Stimulated activated naive CD8-positive, alpha-beta T cell treated with anti-CD3 and anti-CD28 coated beads, Interleukin-15, Interleukin-2, amounts not matched to agents 100 ng/mL and 50 ng/mL, for 24 hours (primary cell): ENCODE results near the gene FFAR2.
A peak's percentile ranks its signal among the peaks of the same experiment; 100 is the strongest.

Experiments used
- H3K27ac Mint-ChIP-seq: one replicate; pipeline ENCODE4 v1.8.0; 2021; ENCODE audit warnings: mild to moderate bottlenecking, mixed read lengths
- H3K27me3 Mint-ChIP-seq: one replicate; pipeline ENCODE4 v1.8.0; 2021; ENCODE audit warnings: mixed read lengths
- H3K36me3 Mint-ChIP-seq: one replicate; pipeline ENCODE4 v1.8.0; 2021; ENCODE audit warnings: low read depth, mixed read lengths
- H3K4me1 Mint-ChIP-seq: one replicate; pipeline ENCODE4 v1.8.0; 2021; ENCODE audit warnings: low read depth, mixed read lengths
- H3K4me3 Mint-ChIP-seq: one replicate; pipeline ENCODE4 v1.8.0; 2021; ENCODE audit warnings: mild to moderate bottlenecking, mixed read lengths
- H3K9me3 Mint-ChIP-seq: one replicate; pipeline ENCODE4 v1.8.0; 2021; ENCODE audit warnings: mixed read lengths

FFAR2 gene

DNA sequence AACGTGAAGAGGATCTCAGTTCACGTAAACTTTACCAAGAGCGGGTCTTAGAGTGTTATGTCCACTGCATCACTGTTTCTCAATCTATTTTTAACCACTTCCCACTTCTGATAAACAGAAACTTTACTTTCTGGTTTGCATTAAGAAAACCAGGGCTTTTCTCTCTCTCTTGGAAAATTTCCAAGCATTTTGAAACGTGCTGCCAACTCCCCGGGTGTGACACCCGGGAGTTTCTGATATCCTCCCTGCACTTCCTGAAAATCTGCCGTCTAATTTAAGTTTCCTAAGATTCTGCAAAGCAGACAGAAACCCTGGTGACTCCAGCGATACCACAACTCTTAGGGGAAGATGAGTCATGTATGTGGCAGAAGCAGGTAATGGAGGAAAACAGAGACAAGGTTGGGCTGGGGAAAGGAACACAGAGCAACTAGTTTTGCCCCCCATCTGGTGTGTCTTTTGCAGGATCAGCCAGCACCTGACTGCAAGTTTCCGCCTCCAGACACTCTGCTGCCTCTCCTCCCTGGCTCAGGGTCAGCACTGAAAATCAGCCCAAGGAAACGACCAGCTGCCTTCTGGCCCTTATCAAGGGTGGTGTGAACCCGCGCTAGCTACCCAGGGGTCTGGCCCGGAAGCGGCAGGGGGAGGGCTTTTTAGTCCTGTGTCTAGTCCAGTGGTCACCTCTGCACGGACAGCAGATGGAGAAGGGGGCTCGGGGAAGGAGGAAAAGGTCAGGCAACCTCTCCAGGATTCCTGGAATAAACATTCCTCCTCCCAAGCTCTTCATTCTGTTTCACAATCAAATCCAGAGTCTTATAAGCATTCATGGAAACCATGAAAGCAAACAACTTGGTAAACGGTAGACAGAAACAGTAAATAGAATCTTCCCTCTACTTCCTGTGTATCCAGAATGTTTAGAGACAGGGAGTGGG lies 11.3 kb upstream of the FFAR2 start:
- peaks cover 19% of the 10 kb centered on the region for H3K27me3 Mint-ChIP-seq
- peaks cover 19% of the 10 kb centered on the region for H3K4me1 Mint-ChIP-seq
- peaks cover 7% of the 10 kb centered on the region for H3K9me3 Mint-ChIP-seq
- H3K27ac Mint-ChIP-seq, result peak overlapping the region; percentile 86
- no peaks in the 10 kb centered on the region for H3K36me3 Mint-ChIP-seq
- peak overlapping the region; percentile 69 for H3K4me3 Mint-ChIP-seq

DNA sequence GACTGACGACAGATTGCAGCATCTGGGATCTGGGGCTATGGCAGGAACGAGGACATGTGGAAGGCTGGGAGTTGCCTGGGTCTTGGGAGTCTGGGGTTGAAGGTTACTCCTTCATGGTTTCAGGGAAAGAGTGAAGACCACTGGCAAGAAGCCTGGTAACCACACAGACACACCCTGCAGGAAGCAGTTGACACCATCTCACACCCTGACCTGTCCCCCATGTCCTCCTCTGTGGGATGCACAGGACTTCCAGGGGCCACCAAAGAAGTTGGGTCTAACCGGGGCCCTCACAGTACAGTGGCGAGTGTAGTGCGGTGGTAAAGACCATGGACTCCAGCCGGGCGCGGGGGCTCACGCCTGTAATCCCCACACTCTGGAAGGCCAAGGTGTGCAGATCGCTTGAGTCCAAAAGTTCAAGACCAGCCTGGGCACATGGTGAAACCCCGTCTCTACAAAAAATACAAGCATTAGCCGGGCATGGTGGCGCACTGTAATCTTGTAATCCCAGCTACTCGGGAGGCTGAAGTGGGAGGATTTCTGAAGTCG lies 10.6 kb upstream of the FFAR2 start:
- Mint-ChIP-seq H3K4me3 (no peak overlapping the region), H3K27ac (peak overlapping the region; percentile 70), H3K9me3 (no peaks in the 10 kb centered on the region), H3K36me3 (no peaks in the 10 kb centered on the region), H3K4me1 (peaks cover 19% of the 10 kb centered on the region), H3K27me3 (peaks cover 13% of the 10 kb centered on the region)

DNA sequence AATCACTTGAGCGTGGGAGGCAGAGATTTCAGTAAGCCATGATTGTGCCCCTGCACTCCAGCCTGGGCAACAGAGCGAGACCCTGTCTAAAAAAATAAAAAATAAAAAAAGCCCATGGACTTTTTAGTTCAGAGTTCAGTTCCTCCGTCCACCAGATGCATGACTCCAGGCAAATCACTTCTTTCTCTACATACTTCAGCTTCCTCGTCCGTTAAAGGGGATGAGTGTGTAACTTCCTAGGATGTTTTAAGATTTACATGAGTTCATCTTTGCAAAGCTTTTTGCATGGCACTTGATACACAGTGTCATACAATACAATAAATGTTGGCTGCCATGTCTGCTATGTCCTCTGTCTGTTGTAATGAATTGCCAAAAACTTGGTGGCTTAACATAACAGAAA lies 10.0 kb upstream of the FFAR2 start:
- H3K27me3 Mint-ChIP-seq, result peaks cover 13% of the 10 kb centered on the region
- no peaks in the 10 kb centered on the region for H3K9me3 Mint-ChIP-seq
- no peaks in the 10 kb centered on the region for H3K36me3 Mint-ChIP-seq
- peaks cover 19% of the 10 kb centered on the region for H3K4me1 Mint-ChIP-seq
- H3K4me3 Mint-ChIP-seq, result no peak overlapping the region
- no peak overlapping the region for H3K27ac Mint-ChIP-seq

DNA sequence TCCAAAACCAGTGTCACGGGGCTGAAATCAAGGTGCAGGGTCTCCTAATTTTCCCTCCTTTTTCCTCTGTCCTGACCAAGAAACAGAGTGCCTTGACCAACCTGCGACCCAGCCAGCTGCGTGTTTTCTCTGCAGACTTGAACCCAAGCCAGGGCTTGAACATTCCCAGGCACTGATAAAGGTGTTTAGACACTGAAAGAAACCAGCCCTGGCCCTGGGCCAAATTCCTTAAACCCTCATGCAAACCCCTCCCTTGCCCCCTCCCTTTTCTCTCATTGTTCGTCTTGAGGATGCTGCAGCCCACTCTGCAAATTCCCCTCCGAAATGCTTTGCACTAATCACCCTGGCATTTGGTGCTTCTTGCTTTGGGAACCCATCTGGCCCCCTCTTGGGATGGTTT lies 9.5 kb upstream of the FFAR2 start:
- Mint-ChIP-seq H3K4me1 (peaks cover 19% of the 10 kb centered on the region), H3K9me3 (no peaks in the 10 kb centered on the region), H3K4me3 (no peak overlapping the region), H3K27me3 (peaks cover 13% of the 10 kb centered on the region), H3K36me3 (no peaks in the 10 kb centered on the region), H3K27ac (no peak overlapping the region)

DNA sequence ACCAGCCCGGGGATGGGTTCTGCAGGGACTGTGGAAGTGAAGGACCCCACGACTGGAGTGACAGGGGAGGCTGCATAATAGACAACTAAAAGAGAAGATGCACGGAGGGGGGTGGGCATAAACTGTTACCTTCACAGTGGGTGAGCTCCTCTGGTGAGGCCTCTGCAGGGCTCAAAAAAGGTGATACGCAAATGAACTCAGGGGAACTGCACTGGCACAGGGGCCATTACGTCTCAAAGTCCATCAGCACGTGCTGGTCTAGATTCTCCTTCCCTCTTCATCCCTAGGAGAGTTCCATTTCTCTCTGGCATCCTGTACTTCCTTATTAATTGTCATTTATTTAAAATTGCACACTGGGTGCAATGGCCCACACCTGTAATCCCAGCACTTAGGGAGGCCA lies 8.1 kb upstream of the FFAR2 start:
- H3K27me3 Mint-ChIP-seq, result peaks cover 15% of the 10 kb centered on the region
- H3K4me3 Mint-ChIP-seq, result no peak overlapping the region
- H3K27ac Mint-ChIP-seq, result no peak overlapping the region
- no peaks in the 10 kb centered on the region for H3K36me3 Mint-ChIP-seq
- H3K9me3 Mint-ChIP-seq, result no peaks in the 10 kb centered on the region
- peaks cover 23% of the 10 kb centered on the region for H3K4me1 Mint-ChIP-seq

DNA sequence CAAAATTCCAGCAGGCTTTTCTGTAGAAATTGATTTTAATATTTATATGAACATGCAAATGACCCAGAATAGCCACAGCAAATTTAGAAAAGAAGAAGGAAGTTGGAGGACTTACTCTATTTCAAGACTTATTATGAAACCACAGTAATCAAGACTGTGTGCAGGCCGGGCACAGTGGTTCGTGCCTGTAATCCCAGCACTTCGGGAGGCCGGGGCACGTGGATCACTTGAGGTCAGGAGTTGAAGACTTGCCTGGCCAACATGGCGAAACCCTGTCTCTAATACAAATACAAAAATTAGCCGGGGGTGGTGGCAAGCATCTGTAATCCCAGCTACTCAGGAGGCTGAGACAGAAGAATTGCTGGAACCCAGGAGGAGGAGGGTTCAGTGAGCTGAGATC lies 6.0 kb upstream of the FFAR2 start:
- Mint-ChIP-seq H3K27me3 (peaks cover 22% of the 10 kb centered on the region), H3K27ac (no peak overlapping the region), H3K4me3 (no peak overlapping the region), H3K9me3 (no peaks in the 10 kb centered on the region), H3K4me1 (peaks cover 26% of the 10 kb centered on the region), H3K36me3 (no peaks in the 10 kb centered on the region)

DNA sequence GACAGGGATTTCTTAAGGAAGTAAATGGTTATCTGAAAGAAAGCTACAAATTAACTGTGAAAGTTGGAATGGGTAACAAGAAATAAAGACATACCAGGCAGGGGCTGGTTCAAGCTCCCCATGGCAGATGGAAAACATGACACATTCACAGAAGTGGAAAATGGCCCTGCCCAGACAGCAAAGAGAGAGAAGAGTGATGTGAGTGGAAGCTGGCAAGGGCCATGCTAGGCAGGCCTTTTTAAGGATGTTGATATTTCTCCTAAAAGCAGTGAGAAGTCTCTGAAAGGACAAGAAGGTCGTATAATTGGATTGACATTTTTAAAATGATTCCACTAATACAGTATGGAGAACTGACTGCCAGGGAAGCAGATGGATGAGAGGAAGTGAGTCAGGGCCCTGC lies 3.3 kb upstream of the FFAR2 start:
- Mint-ChIP-seq H3K4me1 (peaks cover 39% of the 10 kb centered on the region), H3K9me3 (no peaks in the 10 kb centered on the region), H3K36me3 (no peaks in the 10 kb centered on the region), H3K4me3 (no peak overlapping the region), H3K27me3 (peaks cover 32% of the 10 kb centered on the region), H3K27ac (peak overlapping the region; percentile 24)

DNA sequence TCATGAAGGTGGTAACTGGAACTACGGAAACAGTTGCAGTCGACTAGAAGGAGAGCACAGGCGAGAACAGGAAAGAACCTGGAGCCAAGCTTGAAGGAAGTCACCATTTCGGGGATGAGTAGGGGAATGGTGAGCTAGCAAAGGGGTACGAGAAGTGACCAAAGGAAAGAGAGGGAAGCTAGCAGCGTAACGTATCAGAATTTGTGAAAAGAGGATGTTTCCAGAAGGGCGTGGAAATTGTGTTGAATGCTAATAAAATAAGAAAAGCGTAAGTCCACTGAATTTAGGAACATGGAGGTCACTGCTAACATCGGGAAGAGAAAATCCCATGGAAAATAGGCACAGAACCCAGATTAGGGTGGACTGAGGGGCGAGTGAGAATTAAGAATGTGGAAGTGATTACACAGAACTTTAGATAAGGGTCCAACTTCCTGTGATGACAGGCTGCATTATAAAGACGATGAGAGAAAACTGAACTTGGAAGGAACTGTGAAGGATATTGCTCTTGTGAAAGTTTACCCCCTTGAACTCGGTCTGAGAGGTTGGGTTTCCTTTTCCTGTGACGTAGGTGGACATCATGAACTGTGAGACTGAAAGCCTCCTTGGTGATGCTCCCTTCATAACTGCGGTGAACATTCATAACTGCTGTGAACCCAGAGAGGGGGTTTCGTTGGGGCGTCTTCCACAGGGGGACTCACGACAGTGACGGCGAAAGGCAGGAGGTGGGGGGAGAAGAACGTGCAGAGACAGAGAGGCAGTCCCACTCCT lies 2.0 kb upstream of the FFAR2 start:
- H3K4me1 Mint-ChIP-seq, result peaks cover 47% of the 10 kb centered on the region
- H3K27ac Mint-ChIP-seq, result peak overlapping the region; percentile 0
- H3K36me3 Mint-ChIP-seq, result no peaks in the 10 kb centered on the region
- H3K27me3 Mint-ChIP-seq, result peaks cover 32% of the 10 kb centered on the region
- H3K4me3 Mint-ChIP-seq, result no peak overlapping the region
- no peaks in the 10 kb centered on the region for H3K9me3 Mint-ChIP-seq

DNA sequence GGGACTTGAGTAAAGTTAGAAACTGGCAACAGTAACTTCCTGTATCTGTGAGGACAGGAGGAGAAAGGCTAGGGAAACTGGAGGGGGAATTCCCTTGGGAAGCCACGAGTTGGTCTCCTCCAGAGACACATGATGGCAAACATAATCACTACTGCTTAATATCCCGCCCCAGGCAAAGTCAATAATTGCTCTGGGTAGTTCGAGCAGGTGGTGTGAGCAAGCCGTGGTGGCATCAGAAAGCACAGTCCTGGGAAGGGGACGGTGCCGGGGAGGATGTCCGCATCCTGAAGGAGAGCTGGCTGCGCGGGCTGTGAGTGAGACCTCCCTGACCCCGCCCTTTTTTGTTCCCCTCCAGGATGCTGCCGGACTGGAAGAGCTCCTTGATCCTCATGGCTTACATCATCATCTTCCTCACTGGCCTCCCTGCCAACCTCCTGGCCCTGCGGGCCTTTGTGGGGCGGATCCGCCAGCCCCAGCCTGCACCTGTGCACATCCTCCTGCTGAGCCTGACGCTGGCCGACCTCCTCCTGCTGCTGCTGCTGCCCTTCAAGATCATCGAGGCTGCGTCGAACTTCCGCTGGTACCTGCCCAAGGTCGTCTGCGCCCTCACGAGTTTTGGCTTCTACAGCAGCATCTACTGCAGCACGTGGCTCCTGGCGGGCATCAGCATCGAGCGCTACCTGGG lies 1.4 kb downstream of the FFAR2 start:
- Mint-ChIP-seq H3K27ac (no peak overlapping the region), H3K9me3 (no peaks in the 10 kb centered on the region), H3K27me3 (peaks cover 32% of the 10 kb centered on the region), H3K4me1 (peaks cover 64% of the 10 kb centered on the region), H3K36me3 (no peaks in the 10 kb centered on the region), H3K4me3 (no peak overlapping the region)

DNA sequence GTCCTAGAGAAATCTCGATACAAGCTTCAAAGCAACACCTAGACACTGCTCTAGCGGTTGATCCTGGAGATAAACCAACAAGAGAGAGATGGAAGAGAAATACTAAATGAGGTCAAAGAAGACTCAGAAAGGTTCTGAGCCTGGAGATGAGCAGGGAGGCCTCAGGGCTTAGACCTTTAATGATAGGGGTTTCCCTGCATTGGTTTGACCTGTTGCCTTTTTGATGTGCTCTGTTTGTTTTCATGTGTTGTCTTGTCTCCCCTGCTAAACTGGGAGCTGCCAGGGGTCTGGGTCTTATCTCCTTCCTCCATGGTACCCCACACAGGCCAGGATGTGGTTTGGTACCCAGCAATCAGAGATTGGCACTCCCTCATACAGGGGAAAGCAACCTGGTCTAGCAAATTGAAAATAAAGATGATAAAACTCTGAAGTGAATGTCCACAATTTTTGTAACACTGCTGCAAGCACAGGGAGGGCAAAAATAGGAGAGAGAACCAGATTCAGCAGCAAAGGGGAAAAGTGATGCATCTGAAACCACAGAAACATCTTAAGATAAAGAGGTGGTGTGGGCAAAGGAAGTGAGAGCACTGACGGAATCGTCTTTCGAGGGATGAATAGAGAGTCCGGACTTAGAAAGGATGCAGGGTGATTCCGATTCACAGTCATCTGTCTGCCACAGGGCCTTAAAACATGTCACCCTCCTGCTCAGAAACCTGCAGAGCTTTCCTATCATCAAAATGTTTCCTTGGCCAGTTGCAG lies 3.5 kb downstream of the FFAR2 start:
- Mint-ChIP-seq H3K4me1 (peaks cover 54% of the 10 kb centered on the region), H3K27me3 (peaks cover 18% of the 10 kb centered on the region), H3K27ac (peak overlapping the region; percentile 80), H3K9me3 (no peaks in the 10 kb centered on the region), H3K4me3 (peak overlapping the region; percentile 32), H3K36me3 (no peaks in the 10 kb centered on the region)

DNA sequence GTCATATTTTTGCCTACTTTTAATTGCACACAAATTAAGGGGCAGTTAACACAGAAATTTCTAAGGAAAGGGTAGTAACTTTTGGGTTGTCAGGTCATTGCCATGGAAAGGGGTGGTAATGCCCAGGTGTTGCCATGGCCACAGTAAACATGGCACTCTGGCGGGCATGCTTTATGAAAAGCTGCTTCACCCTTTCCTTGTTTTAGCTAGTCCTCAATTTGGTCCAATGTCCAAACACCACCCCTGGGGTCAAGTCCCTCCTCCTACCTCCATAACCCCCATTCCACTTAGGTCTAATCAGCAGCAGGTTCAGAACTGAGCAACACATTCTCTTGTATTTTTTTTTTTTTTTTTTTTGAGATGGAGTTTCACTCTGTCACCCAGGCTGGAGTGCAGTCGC lies 6.6 kb downstream of the FFAR2 start:
- H3K4me1 Mint-ChIP-seq, result peaks cover 56% of the 10 kb centered on the region
- no peak overlapping the region for H3K27ac Mint-ChIP-seq
- H3K9me3 Mint-ChIP-seq, result no peaks in the 10 kb centered on the region
- no peak overlapping the region for H3K4me3 Mint-ChIP-seq
- H3K27me3 Mint-ChIP-seq, result no peaks in the 10 kb centered on the region
- no peaks in the 10 kb centered on the region for H3K36me3 Mint-ChIP-seq

DNA sequence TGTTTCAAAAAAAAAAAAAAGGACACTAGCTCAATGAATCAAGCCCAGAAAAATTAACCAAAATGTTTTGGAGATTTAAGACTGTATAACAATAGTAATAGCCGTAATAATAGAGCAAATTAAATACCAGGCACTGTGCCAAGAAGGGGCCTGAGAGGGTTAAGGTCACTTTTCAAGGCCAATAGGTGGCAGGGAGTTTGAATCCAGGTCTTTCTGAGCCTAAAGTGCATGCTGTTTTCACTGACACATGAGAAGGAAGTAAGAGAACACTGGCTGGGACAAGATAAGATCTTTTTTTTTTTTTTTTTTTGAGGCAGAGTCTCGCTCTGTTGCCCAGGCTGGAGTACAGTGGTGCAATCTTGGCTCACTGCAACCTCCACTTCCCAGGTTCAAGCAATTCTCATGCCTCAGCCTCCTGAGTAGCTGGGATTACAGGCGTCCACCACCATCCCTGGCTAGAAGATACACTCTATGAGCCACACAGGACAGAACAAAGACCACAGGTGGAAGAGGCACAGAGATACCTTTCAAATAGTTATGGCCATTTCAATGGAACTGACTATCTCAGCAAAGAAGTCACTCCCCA lies 7.7 kb downstream of the FFAR2 start:
- H3K27me3 Mint-ChIP-seq, result no peaks in the 10 kb centered on the region
- H3K4me3 Mint-ChIP-seq, result no peak overlapping the region
- H3K4me1 Mint-ChIP-seq, result peaks cover 59% of the 10 kb centered on the region
- no peaks in the 10 kb centered on the region for H3K36me3 Mint-ChIP-seq
- no peaks in the 10 kb centered on the region for H3K9me3 Mint-ChIP-seq
- H3K27ac Mint-ChIP-seq, result no peak overlapping the region

DNA sequence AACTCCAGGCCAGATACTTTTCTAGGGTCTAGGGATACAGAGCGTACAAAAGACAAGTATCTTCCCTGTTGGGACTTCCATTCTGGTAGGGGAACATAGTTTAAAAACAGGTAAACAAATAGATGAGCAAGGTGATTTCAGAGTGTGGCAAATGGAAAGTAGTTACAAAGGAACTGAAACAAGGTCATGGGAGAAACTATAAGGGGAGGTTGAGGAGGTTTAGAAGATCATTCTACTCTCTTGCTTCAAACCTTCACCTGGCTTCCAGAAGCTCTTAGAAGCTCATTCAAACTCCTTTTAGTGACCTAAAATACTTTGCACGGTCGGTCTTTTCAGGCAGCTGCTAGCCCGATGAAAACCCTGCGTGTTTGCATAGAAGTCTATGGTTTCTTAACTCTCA lies 9.1 kb downstream of the FFAR2 start:
- H3K9me3 Mint-ChIP-seq, result no peaks in the 10 kb centered on the region
- no peaks in the 10 kb centered on the region for H3K27me3 Mint-ChIP-seq
- H3K36me3 Mint-ChIP-seq, result no peaks in the 10 kb centered on the region
- no peak overlapping the region for H3K27ac Mint-ChIP-seq
- no peak overlapping the region for H3K4me3 Mint-ChIP-seq
- peaks cover 54% of the 10 kb centered on the region for H3K4me1 Mint-ChIP-seq

DNA sequence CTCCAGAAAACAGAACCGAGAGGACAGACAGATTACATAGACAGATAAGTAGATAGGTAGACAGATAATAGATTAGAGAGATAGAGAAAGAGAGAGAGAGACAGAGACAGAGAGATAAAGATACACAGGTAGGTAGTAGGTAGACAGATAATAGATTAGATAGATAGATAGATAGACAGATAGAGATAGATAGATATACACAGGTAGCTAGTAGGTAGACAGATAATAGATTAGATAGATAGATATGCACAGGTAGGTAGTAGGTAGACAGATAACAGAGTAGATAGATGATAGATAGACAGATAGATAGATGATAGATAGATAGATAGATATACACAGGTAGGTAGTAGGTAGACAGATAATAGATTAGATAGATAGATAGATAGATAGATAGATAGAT lies 10.1 kb downstream of the FFAR2 start:
- Mint-ChIP-seq H3K36me3 (no peaks in the 10 kb centered on the region), H3K9me3 (no peaks in the 10 kb centered on the region), H3K4me3 (no peak overlapping the region), H3K27ac (no peak overlapping the region), H3K4me1 (peaks cover 57% of the 10 kb centered on the region), H3K27me3 (no peaks in the 10 kb centered on the region)
